H9 (cell line): ENCODE data around the gene BRAT1. TPM values are rescaled to one million over a fixed set of nuclear protein-coding genes. Genes with fewer than 3 reads are reported as not detected.

Experiments
- DNase-seq: peaks from one replicate; pipeline ENCODE4 v3.0.0-alpha.2; 2017
- H2AFZ ChIP-seq: one replicate; pipeline ENCODE4 v1.6.1; 2013; ENCODE audit warnings: mild to moderate bottlenecking, low read length, control low read depth, moderate library complexity
- H2AK5ac ChIP-seq: 2 replicates; pipeline ENCODE4 v1.6.1; 2013; ENCODE audit warnings: low read length, control low read depth, mixed read lengths; ENCODE audit not compliant: insufficient read length
- H2BK120ac ChIP-seq: one replicate; pipeline ENCODE4 v1.6.1; 2013; ENCODE audit warnings: low read depth, mild to moderate bottlenecking, low read length, control low read depth, inconsistent platforms; ENCODE audit not compliant: poor library complexity, severe bottlenecking
- H2BK12ac ChIP-seq: 2 replicates; pipeline ENCODE4 v1.6.1; 2013; ENCODE audit warnings: low read length, control low read depth, mixed read lengths, low read depth; ENCODE audit not compliant: insufficient read length
- H2BK15ac ChIP-seq: 2 replicates; pipeline ENCODE4 v1.6.1; 2013; ENCODE audit warnings: low read depth, low read length, control low read depth
- H2BK20ac ChIP-seq: one replicate; pipeline ENCODE4 v1.6.1; 2013; ENCODE audit warnings: low read depth, mild to moderate bottlenecking, low read length, control low read depth, inconsistent platforms; ENCODE audit not compliant: poor library complexity, severe bottlenecking
- H2BK5ac ChIP-seq: 2 replicates; pipeline ENCODE4 v1.6.1; 2013; ENCODE audit warnings: low read length, control low read depth, mixed read lengths; ENCODE audit not compliant: insufficient read length
- H3K14ac ChIP-seq: 2 replicates; pipeline ENCODE4 v1.6.1; 2013; ENCODE audit warnings: low read length, control low read depth; ENCODE audit not compliant: insufficient read depth
- H3K18ac ChIP-seq: 2 replicates; pipeline ENCODE4 v1.6.1; 2013; ENCODE audit warnings: low read depth, mild to moderate bottlenecking, mixed read lengths, low read length, control low read depth; ENCODE audit not compliant: insufficient read length
- H3K23ac ChIP-seq: 2 replicates; pipeline ENCODE4 v1.6.1; 2013; ENCODE audit warnings: low read length, control low read depth, mixed read lengths, low read depth; ENCODE audit not compliant: insufficient read length
- H3K23me2 ChIP-seq: 2 replicates; pipeline ENCODE4 v1.6.1; 2013; ENCODE audit warnings: low read depth, mild to moderate bottlenecking, mixed read lengths, low read length, control low read depth; ENCODE audit not compliant: insufficient read length, poor library complexity, severe bottlenecking
- H3K27ac ChIP-seq: 2 replicates; pipeline ENCODE4 v1.5.1; 2013; ENCODE audit warnings: low read length, control low read depth, mixed read lengths, low read depth; ENCODE audit not compliant: insufficient read length
- H3K27me3 ChIP-seq: 2 replicates; pipeline ENCODE4 v1.6.1; 2013; ENCODE audit warnings: low read length, control low read depth, inconsistent platforms; ENCODE audit not compliant: insufficient read depth
- H3K4ac ChIP-seq: 2 replicates; pipeline ENCODE4 v1.6.1; 2013; ENCODE audit warnings: low read depth, mild to moderate bottlenecking, control low read depth, inconsistent platforms, low read length, moderate library complexity
- H3K4me1 ChIP-seq: 2 replicates; pipeline ENCODE4 v1.6.1; 2013; ENCODE audit warnings: low read length, control low read depth, inconsistent platforms; ENCODE audit not compliant: insufficient read depth
- H3K4me2 ChIP-seq: 2 replicates; pipeline ENCODE4 v1.6.1; 2013; ENCODE audit warnings: low read length, control low read depth, mixed read lengths; ENCODE audit not compliant: insufficient read length, insufficient read depth
- H3K56ac ChIP-seq: 2 replicates; pipeline ENCODE4 v1.6.1; 2013; ENCODE audit warnings: low read depth, mild to moderate bottlenecking, mixed read lengths, low read length, control low read depth; ENCODE audit not compliant: insufficient read length
- H3K79me1 ChIP-seq: 2 replicates; pipeline ENCODE4 v1.6.1; 2013; ENCODE audit warnings: low read depth, mild to moderate bottlenecking, moderate library complexity, low read length, control low read depth, inconsistent platforms; ENCODE audit not compliant: insufficient read depth, poor library complexity, severe bottlenecking
- H3K79me2 ChIP-seq: 2 replicates; pipeline ENCODE4 v1.6.1; 2013; ENCODE audit warnings: low read length, control low read depth, inconsistent platforms; ENCODE audit not compliant: insufficient read depth
- H3K9ac ChIP-seq: 2 replicates; pipeline ENCODE4 v1.6.1; 2013; ENCODE audit warnings: low read length, control low read depth, mixed read lengths; ENCODE audit not compliant: insufficient read length; ENCODE audit errors: extremely low read depth
- H3K9me3 ChIP-seq: one replicate; pipeline ENCODE4 v1.6.1; 2013; ENCODE audit warnings: low read depth, low read length, inconsistent platforms; ENCODE audit not compliant: control insufficient read depth
- H3T11ph ChIP-seq: one replicate; pipeline ENCODE4 v1.6.1; 2013; ENCODE audit warnings: mild to moderate bottlenecking, low read length, control low read depth, inconsistent platforms
- H4K20me1 ChIP-seq: one replicate; pipeline ENCODE4 v1.6.1; 2013; ENCODE audit not compliant: control insufficient read depth, insufficient read length, insufficient read depth
- H4K5ac ChIP-seq: 2 replicates; pipeline ENCODE4 v1.6.1; 2013; ENCODE audit warnings: low read depth, mild to moderate bottlenecking, mixed read lengths, low read length, control low read depth; ENCODE audit not compliant: insufficient read length
- H4K8ac ChIP-seq: replicated peaks from 2 replicates; pipeline ENCODE4 v1.6.1; 2013; ENCODE audit warnings: low read length, control low read depth, mixed read lengths, low read depth; ENCODE audit not compliant: insufficient read length
- H4K91ac ChIP-seq: 2 replicates; pipeline ENCODE4 v1.6.1; 2013; ENCODE audit warnings: low read depth, mild to moderate bottlenecking, moderate library complexity, mixed read lengths, low read length, control low read depth; ENCODE audit not compliant: insufficient read length
- H3K27ac Mint-ChIP-seq, 3 experiments: 2 replicates in 2 of 3; 3 replicates in 1 of 3; pipeline ENCODE4 v1.8.0; 2020 to 2021; ENCODE audit warnings: mixed read lengths in 3 of 3, mild to moderate bottlenecking in 1 of 3, moderate library complexity in 1 of 3
- H3K27me3 Mint-ChIP-seq: 2 replicates; pipeline ENCODE4 v1.8.0; 2021; ENCODE audit warnings: low read depth, mild to moderate bottlenecking, moderate library complexity, mixed read lengths
- H3K36me3 Mint-ChIP-seq, 3 experiments: 2 replicates in 2 of 3; 3 replicates in 1 of 3; pipeline ENCODE4 v1.8.0; 2020 to 2021; ENCODE audit warnings: low read depth in 3 of 3, mixed read lengths in 3 of 3; ENCODE audit not compliant: insufficient read depth in 1 of 3
- H3K4me1 Mint-ChIP-seq, 2 experiments: 2 replicates each; pipeline ENCODE4 v1.8.0; 2020; ENCODE audit warnings: mixed read lengths in 2 of 2
- H3K4me3 Mint-ChIP-seq, 2 experiments: 2 replicates in 1 of 2; 3 replicates in 1 of 2; pipeline ENCODE4 v1.8.0; 2020 to 2021; ENCODE audit warnings: mild to moderate bottlenecking in 2 of 2, mixed read lengths in 2 of 2, moderate library complexity in 1 of 2
- H3K9me3 Mint-ChIP-seq, 2 experiments: 2 replicates in 1 of 2; 3 replicates in 1 of 2; pipeline ENCODE4 v1.8.0; 2020; ENCODE audit warnings: mild to moderate bottlenecking in 2 of 2, mixed read lengths in 2 of 2, moderate library complexity in 1 of 2
- WGBS: extraction: QIAGEN DNeasy Blood & Tissue Kit; methylation state at CpG from one replicate; pipeline ENCODE4 v1.1.7; 2013; ENCODE audit warnings: missing lambda C conversion rate, low lambda C conversion rate, mixed read lengths; ENCODE audit not compliant: insufficient read length; ENCODE audit errors: extremely low coverage; 5-methylcytosine and 5-hydroxymethylcytosine counted together
- total RNA-seq: library from RNA; stranded (reverse); gene quantifications from 2 replicates; pipeline ENCODE4 v1.2.1, GENCODE V29; 2021
- TF ChIP-seq, protein P1 (sequence below): fragments of 200-600 bp; sonication (generic); conservative IDR thresholded peaks from 3 replicates; pipeline ENCODE4 v1.8.0; 2021; ENCODE audit warnings: antibody characterized with exemption, mild to moderate bottlenecking

BRAT1 gene
- total RNA-seq, 1 experiment from 2014 or later: 41.2 TPM

DNA sequence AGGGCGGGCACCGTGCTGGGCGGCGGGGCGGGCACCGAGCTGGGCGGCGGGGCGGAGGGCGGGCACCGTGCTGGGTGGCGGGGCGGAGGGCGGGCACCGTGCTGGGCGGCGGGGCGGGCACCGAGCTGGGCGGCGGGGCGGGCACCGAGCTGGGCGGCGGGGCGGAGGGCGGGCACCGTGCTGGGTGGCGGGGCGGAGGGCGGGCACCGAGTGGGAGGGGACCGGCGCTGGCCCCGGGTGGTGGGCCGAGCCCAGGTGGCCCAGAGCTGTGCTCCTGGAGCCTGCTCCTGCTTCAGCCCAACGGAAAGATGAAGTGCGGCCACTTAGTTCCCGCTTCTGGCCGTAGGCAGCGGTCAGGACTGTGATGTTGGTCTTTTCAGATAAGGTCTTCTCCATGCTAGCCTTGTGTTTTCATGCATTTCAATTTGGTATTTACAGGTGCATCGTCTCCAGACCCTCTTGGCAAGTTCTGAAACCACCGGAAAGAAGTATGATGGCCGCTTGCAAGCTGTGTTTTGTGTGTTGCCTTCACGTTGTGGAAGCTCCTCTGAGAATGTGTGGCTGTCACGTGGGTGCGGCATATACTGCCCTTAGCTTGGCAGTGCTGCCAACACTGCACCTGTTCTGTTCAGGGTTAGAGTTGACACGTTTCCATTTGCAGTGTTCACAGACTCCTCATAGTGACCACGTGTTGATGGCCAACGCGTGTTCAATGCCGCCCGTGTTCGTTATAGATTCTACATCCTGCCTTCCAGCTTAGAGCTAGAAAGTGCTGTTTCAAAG, 28.7 kb upstream of the BRAT1 start:
- Histone ChIP-seq H2BK5ac (no peak overlapping the region), H3K56ac (no peak overlapping the region), H3K79me2 (no peaks in the 10 kb centered on the region), H4K5ac (no peak overlapping the region), H2AK5ac (no peak overlapping the region), H3K18ac (no peak overlapping the region), H2BK15ac (no peak overlapping the region), H3T11ph (no peak overlapping the region), H3K27ac (no peak overlapping the region), H3K79me1 (no peaks in the 10 kb centered on the region), H4K8ac (no peak overlapping the region), H4K91ac (no peak overlapping the region), H3K9me3 (no peaks in the 10 kb centered on the region), H3K9ac (no peak overlapping the region), H3K27me3 (no peaks in the 10 kb centered on the region), H3K4ac (no peak overlapping the region), H2BK20ac (no peak overlapping the region), H3K4me2 (no peak overlapping the region), H3K23ac (no peak overlapping the region), H3K14ac (no peak overlapping the region), H2AFZ (no peak overlapping the region), H2BK12ac (no peak overlapping the region), H2BK120ac (no peak overlapping the region), H3K23me2 (no peaks in the 10 kb centered on the region), H3K4me1 (no peaks in the 10 kb centered on the region), H4K20me1 (no peaks in the 10 kb centered on the region)
- Mint-ChIP-seq H3K4me3 (no peak overlapping the region), H3K9me3 (no peaks in the 10 kb centered on the region), H3K36me3 (no peaks in the 10 kb centered on the region; a peak in 1 of 7 replicates), H3K27me3 (no peaks in the 10 kb centered on the region), H3K27ac (no peak overlapping the region; a peak in 1 of 7 replicates), H3K4me1 (peaks cover 9 to 21% of the 10 kb centered on the region in 2 experiments)
- WGBS: no CpG with 5 or more reads among the region's 54 CpGs
- DNase-seq: no peak
- TF ChIP-seq, protein P1, sequence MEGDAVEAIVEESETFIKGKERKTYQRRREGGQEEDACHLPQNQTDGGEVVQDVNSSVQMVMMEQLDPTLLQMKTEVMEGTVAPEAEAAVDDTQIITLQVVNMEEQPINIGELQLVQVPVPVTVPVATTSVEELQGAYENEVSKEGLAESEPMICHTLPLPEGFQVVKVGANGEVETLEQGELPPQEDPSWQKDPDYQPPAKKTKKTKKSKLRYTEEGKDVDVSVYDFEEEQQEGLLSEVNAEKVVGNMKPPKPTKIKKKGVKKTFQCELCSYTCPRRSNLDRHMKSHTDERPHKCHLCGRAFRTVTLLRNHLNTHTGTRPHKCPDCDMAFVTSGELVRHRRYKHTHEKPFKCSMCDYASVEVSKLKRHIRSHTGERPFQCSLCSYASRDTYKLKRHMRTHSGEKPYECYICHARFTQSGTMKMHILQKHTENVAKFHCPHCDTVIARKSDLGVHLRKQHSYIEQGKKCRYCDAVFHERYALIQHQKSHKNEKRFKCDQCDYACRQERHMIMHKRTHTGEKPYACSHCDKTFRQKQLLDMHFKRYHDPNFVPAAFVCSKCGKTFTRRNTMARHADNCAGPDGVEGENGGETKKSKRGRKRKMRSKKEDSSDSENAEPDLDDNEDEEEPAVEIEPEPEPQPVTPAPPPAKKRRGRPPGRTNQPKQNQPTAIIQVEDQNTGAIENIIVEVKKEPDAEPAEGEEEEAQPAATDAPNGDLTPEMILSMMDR: no peak
